ENCODE results near the gene TTC7B.

TTC7B gene

GRCh38 chr14:90488256-90488655 lies 328.0 kb downstream of the TTC7B start:
- H3K4me1 ChIP-seq (ENCODE audit: insufficient read depth, low read length): no peaks in the 10 kb centered on the region
- no peak for TF ChIP-seq EZH2 (IDR thresholded peaks at IDR 0.05; ENCODE audit: borderline replicate concordance, low read depth, low read length, severe bottlenecking)
- TF ChIP-seq, protein P1, sequence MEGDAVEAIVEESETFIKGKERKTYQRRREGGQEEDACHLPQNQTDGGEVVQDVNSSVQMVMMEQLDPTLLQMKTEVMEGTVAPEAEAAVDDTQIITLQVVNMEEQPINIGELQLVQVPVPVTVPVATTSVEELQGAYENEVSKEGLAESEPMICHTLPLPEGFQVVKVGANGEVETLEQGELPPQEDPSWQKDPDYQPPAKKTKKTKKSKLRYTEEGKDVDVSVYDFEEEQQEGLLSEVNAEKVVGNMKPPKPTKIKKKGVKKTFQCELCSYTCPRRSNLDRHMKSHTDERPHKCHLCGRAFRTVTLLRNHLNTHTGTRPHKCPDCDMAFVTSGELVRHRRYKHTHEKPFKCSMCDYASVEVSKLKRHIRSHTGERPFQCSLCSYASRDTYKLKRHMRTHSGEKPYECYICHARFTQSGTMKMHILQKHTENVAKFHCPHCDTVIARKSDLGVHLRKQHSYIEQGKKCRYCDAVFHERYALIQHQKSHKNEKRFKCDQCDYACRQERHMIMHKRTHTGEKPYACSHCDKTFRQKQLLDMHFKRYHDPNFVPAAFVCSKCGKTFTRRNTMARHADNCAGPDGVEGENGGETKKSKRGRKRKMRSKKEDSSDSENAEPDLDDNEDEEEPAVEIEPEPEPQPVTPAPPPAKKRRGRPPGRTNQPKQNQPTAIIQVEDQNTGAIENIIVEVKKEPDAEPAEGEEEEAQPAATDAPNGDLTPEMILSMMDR (IDR thresholded peaks at IDR 0.05; ENCODE audit: borderline replicate concordance, extremely low read depth, low read length, poor library complexity, severe bottlenecking): no peak

DNA sequence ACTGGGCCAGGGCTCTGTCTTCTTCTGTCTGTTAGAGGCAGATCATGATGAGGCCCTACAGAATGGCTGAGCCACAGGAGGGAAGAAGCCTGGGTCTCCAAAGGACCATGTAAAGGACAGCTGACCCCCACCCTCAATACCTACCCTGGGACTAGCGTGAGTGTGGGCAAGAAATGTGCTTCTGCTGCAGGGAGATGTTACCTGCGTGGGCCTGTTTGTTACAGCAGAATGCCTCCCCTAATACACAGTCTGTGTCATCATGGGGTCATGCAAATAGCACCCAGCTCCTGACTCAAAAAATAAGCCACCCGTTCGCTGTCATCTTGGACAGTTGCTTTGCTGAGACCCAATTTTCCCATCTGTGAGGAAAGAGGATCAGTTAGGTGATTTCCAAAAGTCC lies 328.8 kb downstream of the TTC7B start:
- H4K20me1 ChIP-seq (ENCODE audit: insufficient read depth, low read length): no peaks in the 10 kb centered on the region
- H3K9ac ChIP-seq (ENCODE audit: low read depth, low read length): no peak overlapping the region
- no peaks in the 10 kb centered on the region for H3K9me3 ChIP-seq (ENCODE audit: insufficient read depth, low read length, severe bottlenecking)
- H3K79me2 ChIP-seq (ENCODE audit: insufficient read depth, low read length): no peaks in the 10 kb centered on the region
- TF ChIP-seq, protein P1 (IDR thresholded peaks at IDR 0.05; ENCODE audit: borderline replicate concordance, extremely low read depth, low read length, poor library complexity, severe bottlenecking): no peak
- TF ChIP-seq EZH2 (IDR thresholded peaks at IDR 0.05; ENCODE audit: borderline replicate concordance, low read depth, low read length, severe bottlenecking): no peak
- no peak overlapping the region for H3K4me3 ChIP-seq (ENCODE audit: low read depth in 1 of 2, low read length in 2 of 2)
- no peak for DNase-seq
- no peak overlapping the region for H3K4me2 ChIP-seq (ENCODE audit: insufficient read depth, low read length)
- H3K36me3 ChIP-seq (ENCODE audit: insufficient read depth, low read length): no peaks in the 10 kb centered on the region
- no peak overlapping the region for H3K27ac ChIP-seq (ENCODE audit: low read length)
- no peak for ATAC-seq (ENCODE audit: insufficient read depth, low read depth)
- H2AFZ ChIP-seq (ENCODE audit: low read depth, low read length): no peak overlapping the region
- no peaks in the 10 kb centered on the region for H3K27me3 ChIP-seq (ENCODE audit: insufficient read depth, low read length, poor library complexity)
- H3K4me1 ChIP-seq (ENCODE audit: insufficient read depth, low read length): no peaks in the 10 kb centered on the region

More at GRCh38 chr14:90488256-90488655, 328.0 kb downstream of the TTC7B start:
- H3K79me2 ChIP-seq (ENCODE audit: insufficient read depth, low read length): no peaks in the 10 kb centered on the region
- no peaks in the 10 kb centered on the region for H3K36me3 ChIP-seq (ENCODE audit: insufficient read depth, low read length)
- H4K20me1 ChIP-seq (ENCODE audit: insufficient read depth, low read length): no peaks in the 10 kb centered on the region
- H2AFZ ChIP-seq (ENCODE audit: low read depth, low read length): no peak overlapping the region
- no peak overlapping the region for H3K27ac ChIP-seq (ENCODE audit: low read length)
- no peaks in the 10 kb centered on the region for H3K27me3 ChIP-seq (ENCODE audit: insufficient read depth, low read length, poor library complexity)
- DNase-seq: no peak
- ATAC-seq (ENCODE audit: insufficient read depth, low read depth): no peak
- no peaks in the 10 kb centered on the region for H3K9me3 ChIP-seq (ENCODE audit: insufficient read depth, low read length, severe bottlenecking)
- H3K9ac ChIP-seq (ENCODE audit: low read depth, low read length): no peak overlapping the region
- no peak overlapping the region for H3K4me2 ChIP-seq (ENCODE audit: insufficient read depth, low read length)
- no peak overlapping the region for H3K4me3 ChIP-seq (ENCODE audit: low read depth in 1 of 2, low read length in 2 of 2)

GRCh38 chr14:90487031-90487430 lies 329.2 kb downstream of the TTC7B start:
- ATAC-seq (ENCODE audit: insufficient read depth, low read depth) (0 out of 3 replicates have a peak, but pooled peaks have one; percentile 44), DNase-seq (no peak)
- Histone ChIP-seq H3K36me3 (ENCODE audit: insufficient read depth, low read length) (no peaks in the 10 kb centered on the region), H3K9ac (ENCODE audit: low read depth, low read length) (no peak overlapping the region), H3K79me2 (ENCODE audit: insufficient read depth, low read length) (no peaks in the 10 kb centered on the region), H3K9me3 (ENCODE audit: insufficient read depth, low read length, severe bottlenecking) (no peaks in the 10 kb centered on the region), H4K20me1 (ENCODE audit: insufficient read depth, low read length) (no peaks in the 10 kb centered on the region), H3K27ac (ENCODE audit: low read length) (no peak overlapping the region), H3K4me3 (ENCODE audit: low read depth in 1 of 2, low read length in 2 of 2) (no peak overlapping the region), H3K27me3 (ENCODE audit: insufficient read depth, low read length, poor library complexity) (no peaks in the 10 kb centered on the region), H3K4me1 (ENCODE audit: insufficient read depth, low read length) (no peaks in the 10 kb centered on the region), H2AFZ (ENCODE audit: low read depth, low read length) (no peak overlapping the region), H3K4me2 (ENCODE audit: insufficient read depth, low read length) (no peak overlapping the region)
- no peak for TF ChIP-seq EZH2 (IDR thresholded peaks at IDR 0.05; ENCODE audit: borderline replicate concordance, low read depth, low read length, severe bottlenecking)
- TF ChIP-seq, protein P1 (IDR thresholded peaks at IDR 0.05; ENCODE audit: borderline replicate concordance, extremely low read depth, low read length, poor library complexity, severe bottlenecking): no peak

- Histone ChIP-seq H3K4me1 (ENCODE audit: insufficient read depth, low read length) (no peaks in the 10 kb centered on the region), H3K27me3 (ENCODE audit: insufficient read depth, low read length, poor library complexity) (no peaks in the 10 kb centered on the region), H3K9me3 (ENCODE audit: insufficient read depth, low read length, severe bottlenecking) (no peaks in the 10 kb centered on the region), H4K20me1 (ENCODE audit: insufficient read depth, low read length) (no peaks in the 10 kb centered on the region), H3K27ac (ENCODE audit: low read length) (no peak overlapping the region), H2AFZ (ENCODE audit: low read depth, low read length) (no peak overlapping the region), H3K36me3 (ENCODE audit: insufficient read depth, low read length) (no peaks in the 10 kb centered on the region), H3K4me2 (ENCODE audit: insufficient read depth, low read length) (no peak overlapping the region), H3K4me3 (ENCODE audit: low read depth in 1 of 2, low read length in 2 of 2) (no peak overlapping the region), H3K79me2 (ENCODE audit: insufficient read depth, low read length) (no peaks in the 10 kb centered on the region), H3K9ac (ENCODE audit: low read depth, low read length) (no peak overlapping the region)
- no peak for ATAC-seq (ENCODE audit: insufficient read depth, low read depth)
- TF ChIP-seq, protein P1 (IDR thresholded peaks at IDR 0.05; ENCODE audit: borderline replicate concordance, extremely low read depth, low read length, poor library complexity, severe bottlenecking): no peak
- no peak for TF ChIP-seq EZH2 (IDR thresholded peaks at IDR 0.05; ENCODE audit: borderline replicate concordance, low read depth, low read length, severe bottlenecking)
- DNase-seq: no peak
Measured at GRCh38 chr14:90484291-90484690, 331.9 kb downstream of the TTC7B start.
